Naive thymus-derived CD4-positive, alpha-beta T cell (primary cell): ENCODE measurements around the gene THEMIS2. TPM values are rescaled to one million over a fixed set of nuclear protein-coding genes. Genes with fewer than 3 reads are reported as not detected.
A peak's percentile ranks its signal among the peaks of the same experiment; 100 is the strongest.

Experiments used
- ATAC-seq: fragments of 150-1000 bp; cut with Tn5 transposase; 2 replicates; pipeline ENCODE4 v1.10.0; 2021; ENCODE audit warnings: mild to moderate bottlenecking, moderate library complexity
- CTCF ChIA-PET: fragments of 350-600 bp; sonication (Branson Sonifier 250); formaldehyde crosslinking; loops from one replicate; lab custom pipeline; 2021; ENCODE audit warnings: antibody characterized with exemption; lab: Charles Lee
- POLR2A ChIA-PET: fragments of 350-600 bp; sonication (Branson Sonifier 250); formaldehyde crosslinking; loops from one replicate; lab custom pipeline; 2021; ENCODE audit warnings: antibody characterized with exemption, inconsistent platforms; lab: Charles Lee
- DNase-seq, 9 donors: peaks; one replicate each; pipeline versions ENCODE4 v3.0.0 to v3.0.0-alpha.2; 2020 to 2022; ENCODE audit warnings: mixed read lengths in 1 of 9
- H3K27ac ChIP-seq: one replicate; pipeline ENCODE4 v1.7.0; 2013; ENCODE audit warnings: mild to moderate bottlenecking, low read depth, low read length, moderate library complexity
- H3K27me3 ChIP-seq, 2 donors: one replicate each; pipeline ENCODE4 v1.7.0; 2013; ENCODE audit warnings: low read length in 2 of 2, mild to moderate bottlenecking in 2 of 2, moderate library complexity in 2 of 2; ENCODE audit not compliant: control insufficient read depth in 2 of 2, insufficient read depth in 2 of 2
- H3K36me3 ChIP-seq, 3 experiments: 1 replicate in 2 of 3; 2 replicates in 1 of 3; pipeline ENCODE4 v1.7.0; 2013; ENCODE audit warnings: low read length in 3 of 3, mild to moderate bottlenecking in 3 of 3, moderate library complexity in 1 of 3; ENCODE audit not compliant: insufficient read depth in 3 of 3, control insufficient read depth in 2 of 3
- H3K4me1 ChIP-seq, 2 donors: one replicate each; pipeline ENCODE4 v1.7.0; 2013; ENCODE audit warnings: low read length in 2 of 2, mild to moderate bottlenecking in 2 of 2, moderate library complexity in 1 of 2; ENCODE audit not compliant: control insufficient read depth in 2 of 2, insufficient read depth in 2 of 2
- H3K4me3 ChIP-seq: 2 replicates; pipeline ENCODE4 v1.7.0; 2013; ENCODE audit warnings: mild to moderate bottlenecking, low read length
- H3K9me3 ChIP-seq, 3 experiments: 1 replicate in 2 of 3; 2 replicates in 1 of 3; pipeline ENCODE4 v1.7.0; 2013; ENCODE audit warnings: low read length in 3 of 3; ENCODE audit not compliant: control insufficient read depth in 2 of 3
- H3K27ac Mint-ChIP-seq, 9 donors: one replicate each; pipeline ENCODE4 v1.8.0; 2020 to 2022; ENCODE audit warnings: mixed read lengths in 9 of 9, mild to moderate bottlenecking in 8 of 9, moderate library complexity in 5 of 9, inconsistent platforms in 2 of 9
- H3K27me3 Mint-ChIP-seq, 5 donors: one replicate each; pipeline ENCODE4 v1.8.0; 2021 to 2022; ENCODE audit warnings: mixed read lengths in 5 of 5, mild to moderate bottlenecking in 1 of 5
- H3K36me3 Mint-ChIP-seq, 5 donors: one replicate each; pipeline ENCODE4 v1.8.0; 2020 to 2022; ENCODE audit warnings: mixed read lengths in 5 of 5, mild to moderate bottlenecking in 3 of 5, inconsistent platforms in 1 of 5
- H3K4me1 Mint-ChIP-seq, 7 donors: one replicate each; pipeline ENCODE4 v1.8.0; 2020 to 2022; ENCODE audit warnings: mixed read lengths in 7 of 7, mild to moderate bottlenecking in 3 of 7, inconsistent platforms in 1 of 7
- H3K4me3 Mint-ChIP-seq, 10 donors: one replicate each; pipeline ENCODE4 v1.8.0; 2020 to 2022; ENCODE audit warnings: mild to moderate bottlenecking in 10 of 10, mixed read lengths in 10 of 10, moderate library complexity in 6 of 10, inconsistent platforms in 2 of 10
- H3K9me3 Mint-ChIP-seq, 11 donors: one replicate each; pipeline ENCODE4 v1.8.0; 2020 to 2022; ENCODE audit warnings: mixed read lengths in 11 of 11, mild to moderate bottlenecking in 4 of 11, inconsistent platforms in 1 of 11, moderate library complexity in 1 of 11
- intact Hi-C, 2 donors: fragments of 100-400 bp; cut with micrococcal nuclease; formaldehyde crosslinking; loops; one replicate each; pipeline ENCODE4 v1.15.1; 2023
- polyA plus RNA-seq, 2 donors: library from polyadenylated mRNA; unstranded; fragments of 300-500 nt; fragmentation: Illumina TruSeq; gene quantifications; one replicate each; pipeline ENCODE4 v1.2.3, GENCODE V29; 2021
- total RNA-seq, 6 experiments: library from RNA in 5 of 6; stranded (reverse) in 5 of 6; gene quantifications; 1 replicate in 5 of 6; 2 replicates in 1 of 6; pipeline ENCODE4 v1.2.3 and lab custom pipeline; 2021 to 2026

THEMIS2 gene
- total and polyA plus RNA-seq, 7 experiments from 2014 or later, result 24.8 to 234 (median 72.3) TPM

DNA sequence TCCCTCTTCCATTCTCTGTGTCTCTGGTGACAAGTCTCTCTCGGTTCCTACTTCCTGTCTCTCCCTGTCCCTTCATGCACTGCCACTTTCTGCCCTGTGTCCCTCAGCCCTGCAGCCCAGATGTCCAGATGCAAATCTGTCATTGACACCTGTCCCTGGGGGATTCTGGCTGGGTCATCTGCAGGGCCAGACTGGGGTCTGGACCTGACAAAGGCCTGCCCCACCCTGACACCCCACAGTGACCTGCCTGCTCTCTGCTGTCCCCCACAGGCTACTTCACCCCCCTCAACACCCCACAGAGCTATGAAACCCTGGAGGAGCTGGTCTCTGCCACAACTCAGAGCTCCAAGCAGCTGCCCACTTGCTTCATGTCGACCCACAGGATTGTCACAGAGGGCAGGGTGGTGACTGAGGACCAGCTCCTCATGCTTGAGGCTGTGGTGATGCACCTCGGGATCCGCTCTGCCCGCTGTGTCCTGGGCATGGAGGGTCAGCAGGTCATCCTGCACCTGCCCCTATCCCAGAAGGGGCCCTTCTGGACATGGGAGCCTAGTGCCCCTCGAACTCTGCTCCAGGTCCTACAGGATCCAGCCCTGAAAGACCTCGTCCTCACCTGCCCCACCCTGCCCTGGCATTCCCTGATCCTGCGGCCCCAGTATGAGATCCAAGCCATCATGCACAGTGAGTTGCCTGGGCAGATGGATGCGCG, 7.2 kb downstream of the THEMIS2 start:
- ATAC-seq (no peak), DNase-seq (no peak)
- Mint-ChIP-seq H3K4me3 (peak overlapping the region in 1 of 10 donors; percentile 25), H3K4me1 (peaks cover 26 to 71% (median 63%) of the 10 kb centered on the region in 7 donors), H3K36me3 (peaks cover 5 to 52% (median 29%) of the 10 kb centered on the region in 5 donors), H3K27ac (peak overlapping the region in 8 of 9 donors; percentile 19 to 82 (median 60)), H3K27me3 (no peaks in the 10 kb centered on the region), H3K9me3 (no peaks in the 10 kb centered on the region)
- H3K36me3 ChIP-seq, result peaks cover 0 to 79% (median 13%) of the 10 kb centered on the region in 3 experiments
- intact Hi-C loops, result no loop called here
- no peaks in the 10 kb centered on the region for H3K9me3 ChIP-seq
- no peak overlapping the region for H3K4me3 ChIP-seq
- ChIA-PET POLR2A (interaction anchor here (0.6 to 1.1 kb wide), 2 partner anchors 8 to 10 kb away, joined by 3 read pairs; no protein-coding TSS in a partner anchor), CTCF (interaction anchor here (0.5 to 1.1 kb wide), 6 partner anchors 11 to 1187 kb away, joined by 3 to 4 read pairs (median 3); no protein-coding TSS in a partner anchor)
- H3K27me3 ChIP-seq, result no peaks in the 10 kb centered on the region
- peaks cover 9 to 11% of the 10 kb centered on the region in 2 donors for H3K4me1 ChIP-seq
- H3K27ac ChIP-seq, result peak overlapping the region; percentile 4

DNA sequence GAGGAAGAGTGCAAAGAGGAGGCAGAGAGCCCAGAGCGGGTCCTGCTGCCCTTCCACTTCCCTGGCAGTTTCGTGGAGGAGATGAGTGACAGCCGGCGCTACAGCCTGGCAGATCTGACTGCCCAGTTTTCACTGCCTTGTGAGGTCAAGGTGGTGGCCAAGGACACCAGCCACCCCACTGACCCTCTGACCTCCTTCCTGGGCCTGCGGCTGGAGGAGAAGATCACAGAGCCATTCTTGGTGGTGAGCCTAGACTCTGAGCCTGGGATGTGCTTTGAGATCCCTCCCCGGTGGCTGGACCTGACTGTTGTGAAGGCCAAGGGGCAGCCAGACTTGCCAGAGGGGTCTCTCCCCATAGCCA, 10.2 kb downstream of the THEMIS2 start:
- Histone ChIP-seq H3K36me3 (peaks cover 0 to 82% (median 20%) of the 10 kb centered on the region in 3 experiments), H3K4me1 (peaks cover 23 to 25% of the 10 kb centered on the region in 2 donors), H3K9me3 (no peaks in the 10 kb centered on the region), H3K27me3 (no peaks in the 10 kb centered on the region), H3K27ac (peak overlapping the region; percentile 37), H3K4me3 (no peak overlapping the region)
- CTCF ChIA-PET, result no interaction called here
- Mint-ChIP-seq H3K4me3 (no peak overlapping the region), H3K27me3 (no peaks in the 10 kb centered on the region), H3K9me3 (no peaks in the 10 kb centered on the region), H3K4me1 (peaks cover 40 to 77% (median 61%) of the 10 kb centered on the region in 7 donors), H3K36me3 (peaks cover 5 to 70% (median 54%) of the 10 kb centered on the region in 5 donors), H3K27ac (peak overlapping the region in 5 of 9 donors; percentile 17 to 54 (median 32))
- POLR2A ChIA-PET, result interaction anchor here (1.1 kb wide), 1 partner anchor 17 kb away, joined by 3 read pairs; no protein-coding TSS in a partner anchor
- intact Hi-C loops, result no loop called here
- DNase-seq, result no peak
- no peak for ATAC-seq

DNA sequence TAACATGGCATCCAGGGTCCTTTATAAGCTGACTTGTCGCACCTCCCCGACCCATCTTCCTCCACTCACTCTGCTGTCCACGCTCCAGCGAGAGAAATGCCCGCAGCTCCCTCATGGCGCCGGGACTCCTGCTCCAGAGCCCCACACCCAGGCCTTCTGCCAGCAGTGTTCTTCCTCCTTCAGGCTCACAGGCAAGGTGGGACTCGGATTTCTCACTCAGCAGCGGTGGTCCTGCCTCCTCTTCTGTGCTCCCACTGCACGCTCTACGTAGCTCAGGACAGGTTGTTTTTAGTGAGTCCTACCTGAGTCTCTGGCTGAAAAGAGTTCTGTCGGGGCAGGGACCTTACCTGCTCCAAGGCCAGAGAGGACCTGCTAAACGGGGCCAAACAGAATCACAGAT, 11.2 kb downstream of the THEMIS2 start:
- CTCF ChIA-PET, result no interaction called here
- no peak for ATAC-seq
- no peaks in the 10 kb centered on the region for H3K27me3 ChIP-seq

DNA sequence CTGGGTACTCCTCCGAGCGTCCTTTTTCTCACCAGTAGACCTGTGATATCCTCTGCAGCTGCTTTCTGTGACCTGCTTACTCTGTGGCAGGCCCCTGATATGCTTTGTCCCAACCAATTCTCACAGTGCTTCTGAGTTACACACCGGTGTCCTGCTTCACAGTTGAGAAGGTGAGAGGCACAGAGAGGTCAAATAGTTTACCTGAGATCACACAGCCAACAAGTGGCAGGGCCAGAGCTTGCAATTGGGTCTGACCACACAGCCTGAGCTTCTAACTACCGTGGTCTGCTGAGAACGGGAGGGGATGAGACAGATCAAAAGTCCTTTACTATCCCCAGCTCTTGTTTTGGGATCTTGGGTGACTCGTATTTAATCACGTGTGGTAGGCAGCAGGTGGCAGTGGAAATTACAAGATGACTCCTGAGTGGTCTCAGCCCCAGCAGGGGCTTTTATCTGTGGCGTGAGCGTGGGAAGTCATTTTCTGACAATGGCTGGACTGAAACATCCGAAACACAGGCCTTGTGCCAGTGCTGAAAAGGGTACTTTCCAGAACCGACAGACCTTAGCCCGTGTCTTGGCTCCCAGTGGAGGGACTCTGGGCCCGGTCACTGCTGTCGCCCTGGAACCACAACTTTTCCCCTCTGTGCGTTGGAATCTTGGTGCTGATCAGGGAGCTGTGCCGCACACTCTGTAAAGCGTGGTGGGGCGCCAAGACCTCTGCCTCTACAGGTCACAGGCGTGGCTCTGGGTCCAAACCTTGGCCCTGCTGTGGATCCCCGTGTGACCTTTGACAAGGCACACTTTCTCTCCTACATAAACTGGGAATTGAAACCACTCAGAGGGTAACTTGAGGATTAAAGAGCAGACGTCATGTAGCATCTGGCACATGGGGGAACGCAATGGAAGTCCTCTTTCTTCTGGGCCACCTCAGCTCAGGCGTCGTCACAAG, 11.9 kb downstream of the THEMIS2 start:
- Mint-ChIP-seq H3K36me3 (peaks cover 5 to 64% (median 43%) of the 10 kb centered on the region in 5 donors), H3K4me3 (peak overlapping the region in 1 of 10 donors; percentile 17), H3K27ac (peak overlapping the region in 8 of 9 donors; percentile 43 to 94 (median 69)), H3K9me3 (no peaks in the 10 kb centered on the region), H3K27me3 (no peaks in the 10 kb centered on the region), H3K4me1 (peaks cover 35 to 77% (median 60%) of the 10 kb centered on the region in 7 donors)
- POLR2A ChIA-PET, result interaction anchor here (1.4 kb wide), 1 partner anchor 13 kb away, joined by 5 read pairs; no protein-coding TSS in a partner anchor
- H3K27me3 ChIP-seq, result no peaks in the 10 kb centered on the region
- intact Hi-C loops, result no loop called here
- no peaks in the 10 kb centered on the region for H3K9me3 ChIP-seq
- CTCF ChIA-PET, result interaction anchor here (0.6 kb wide), 1 partner anchor 445 kb away, joined by 3 read pairs; no protein-coding TSS in a partner anchor
- ATAC-seq (peak; percentile 33), DNase-seq (no peak)
- H3K36me3 ChIP-seq, result peaks cover 0 to 70% (median 14%) of the 10 kb centered on the region in 3 experiments
- no peak overlapping the region for H3K4me3 ChIP-seq
- H3K27ac ChIP-seq, result no peak overlapping the region
- peaks cover 28 to 29% of the 10 kb centered on the region in 2 donors for H3K4me1 ChIP-seq

More for the DNA sequence above, 11.2 kb downstream of the THEMIS2 start:
- Mint-ChIP-seq H3K4me1 (peaks cover 39 to 76% (median 58%) of the 10 kb centered on the region in 7 donors), H3K36me3 (peaks cover 5 to 68% (median 48%) of the 10 kb centered on the region in 5 donors), H3K4me3 (peak overlapping the region in 1 of 10 donors; percentile 12), H3K27ac (peak overlapping the region; percentile 7 to 94 (median 67)), H3K27me3 (no peaks in the 10 kb centered on the region), H3K9me3 (no peaks in the 10 kb centered on the region)
- POLR2A ChIA-PET, result interaction anchor here (0.6 to 1.4 kb wide), 3 partner anchors 14 to 16 kb away, joined by 3 to 5 read pairs (median 3); no protein-coding TSS in a partner anchor
- H3K36me3 ChIP-seq, result peaks cover 0 to 77% (median 18%) of the 10 kb centered on the region in 3 experiments
- no peak overlapping the region for H3K4me3 ChIP-seq
- intact Hi-C loops, result no loop called here
- no peak overlapping the region for H3K27ac ChIP-seq
- H3K4me1 ChIP-seq, result peaks cover 25 to 29% of the 10 kb centered on the region in 2 donors
- H3K9me3 ChIP-seq, result no peaks in the 10 kb centered on the region
- no peak for DNase-seq

DNA sequence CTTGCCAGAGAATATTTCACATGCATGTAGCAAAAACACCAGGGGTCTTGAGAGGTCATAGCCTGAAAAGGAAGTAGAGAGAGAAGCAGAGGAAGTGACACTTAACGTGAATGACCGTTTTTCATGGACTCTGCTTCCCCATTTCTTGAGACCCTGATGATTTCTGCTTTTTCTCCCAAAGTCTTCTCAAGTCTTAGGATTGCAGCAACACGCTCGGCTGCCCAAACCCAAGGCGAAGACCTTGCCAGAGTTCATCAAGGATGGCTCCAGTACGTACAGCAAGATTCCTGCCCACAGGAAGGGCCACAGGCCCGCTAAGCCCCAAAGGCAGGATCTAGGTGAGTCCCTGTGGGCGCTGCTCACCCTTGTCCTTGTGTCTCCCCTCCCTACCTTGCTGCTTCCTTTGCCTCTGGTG, 12.8 kb downstream of the THEMIS2 start:
- peak overlapping the region in 2 of 10 donors; percentile 45 for H3K4me3 Mint-ChIP-seq
- H3K9me3 Mint-ChIP-seq, result no peaks in the 10 kb centered on the region
- H3K36me3 ChIP-seq, result peaks cover 0 to 67% (median 7%) of the 10 kb centered on the region in 3 experiments
- intact Hi-C loops, result no loop called here
- peak; percentile 48 for ATAC-seq
- H3K27ac Mint-ChIP-seq, result peak overlapping the region in 7 of 9 donors; percentile 7 to 94 (median 71)
- H3K27ac ChIP-seq, result no peak overlapping the region
- ChIA-PET CTCF (no interaction called here), POLR2A (no interaction called here)
- peaks cover 35 to 80% (median 62%) of the 10 kb centered on the region in 7 donors for H3K4me1 Mint-ChIP-seq
- H3K4me3 ChIP-seq, result no peak overlapping the region
- no peaks in the 10 kb centered on the region for H3K27me3 Mint-ChIP-seq
- H3K9me3 ChIP-seq, result no peaks in the 10 kb centered on the region
- H3K4me1 ChIP-seq, result peaks cover 29 to 33% of the 10 kb centered on the region in 2 donors
- no peak for DNase-seq
- no peaks in the 10 kb centered on the region for H3K27me3 ChIP-seq
- H3K36me3 Mint-ChIP-seq, result peaks cover 5 to 66% (median 41%) of the 10 kb centered on the region in 5 donors
